CD14-positive monocyte (primary cell): ENCODE results near the gene DEAF1. TPM values are rescaled to one million over a fixed set of nuclear protein-coding genes. Genes with fewer than 3 reads are reported as not detected.
A peak's percentile ranks its signal among the peaks of the same experiment; 100 is the strongest.

Experiments
- DNase-seq, 3 donors: peaks; one replicate each; pipeline ENCODE4 v3.0.0-alpha.2; 2011 to 2022
- H2AFZ ChIP-seq: 2 replicates; pipeline ENCODE4 v1.6.0; 2012; ENCODE audit warnings: mild to moderate bottlenecking, low read depth, low read length, inconsistent platforms; ENCODE audit not compliant: insufficient read depth, poor library complexity, severe bottlenecking
- H3K27ac ChIP-seq, 2 donors: 1 replicate in 1 of 2; 2 replicates in 1 of 2; pipeline ENCODE4 v1.5.1; 2012 to 2013; ENCODE audit warnings: low read length in 2 of 2, control low read depth in 1 of 2, inconsistent platforms in 1 of 2, low read depth in 1 of 2, mild to moderate bottlenecking in 1 of 2
- H3K27me3 ChIP-seq, 2 donors: one replicate each; pipeline versions ENCODE4 v1.6.0 to v1.6.1; 2011 to 2013; ENCODE audit warnings: low read length in 2 of 2; ENCODE audit not compliant: control insufficient read depth in 2 of 2, insufficient read depth in 2 of 2
- H3K36me3 ChIP-seq, 2 donors: replicated peaks in 1 of 2; 1 replicate in 1 of 2; 2 replicates in 1 of 2; pipeline versions ENCODE4 v1.5.1 to v1.6.1; 2012 to 2013; ENCODE audit warnings: low read length in 2 of 2, control low read depth in 1 of 2, inconsistent platforms in 1 of 2, mild to moderate bottlenecking in 1 of 2; ENCODE audit not compliant: insufficient read depth in 2 of 2, control insufficient read depth in 1 of 2
- H3K4me1 ChIP-seq, 2 donors: 1 replicate in 1 of 2; 2 replicates in 1 of 2; pipeline versions ENCODE4 v1.5.1 to v1.6.1; 2012 to 2013; ENCODE audit warnings: low read length in 2 of 2, control low read depth in 1 of 2, inconsistent platforms in 1 of 2, mild to moderate bottlenecking in 1 of 2, moderate library complexity in 1 of 2; ENCODE audit not compliant: insufficient read depth in 2 of 2, control insufficient read depth in 1 of 2
- H3K4me2 ChIP-seq: replicated peaks from 2 replicates; pipeline ENCODE3; 2012; ENCODE audit warnings: low read length, moderate library complexity, mild to moderate bottlenecking; ENCODE audit not compliant: poor library complexity, severe bottlenecking; ENCODE audit errors: extremely low read depth
- H3K4me3 ChIP-seq, 3 experiments: fragments of 200-600 bp in 1 of 3; sonication (generic) in 1 of 3; replicated peaks in 1 of 3; 1 replicate in 2 of 3; 2 replicates in 1 of 3; pipeline ENCODE4 v1.5.1; 2011 to 2013; ENCODE audit warnings: low read length in 3 of 3, mild to moderate bottlenecking in 3 of 3, control low read depth in 2 of 3, low read depth in 2 of 3, inconsistent platforms in 1 of 3, moderate library complexity in 1 of 3
- H3K79me2 ChIP-seq: 2 replicates; pipeline ENCODE4 v1.6.0; 2012; ENCODE audit warnings: mild to moderate bottlenecking, control low read depth, inconsistent platforms, low read length, moderate library complexity; ENCODE audit not compliant: insufficient read depth
- H3K9ac ChIP-seq: 2 replicates; pipeline ENCODE4 v1.6.0; 2017; ENCODE audit warnings: low read length, mild to moderate bottlenecking; ENCODE audit not compliant: insufficient read depth, poor library complexity, severe bottlenecking
- H3K9me3 ChIP-seq, 2 donors: replicated peaks in 1 of 2; 1 replicate in 1 of 2; 2 replicates in 1 of 2; pipeline versions ENCODE4 v1.5.1 to v1.6.1; 2012 to 2013; ENCODE audit warnings: low read length in 2 of 2, control low read depth in 1 of 2; ENCODE audit not compliant: control insufficient read depth in 1 of 2, insufficient read depth in 1 of 2
- H4K20me1 ChIP-seq: 2 replicates; pipeline ENCODE4 v1.6.0; 2012; ENCODE audit warnings: mild to moderate bottlenecking, low read length, control low read depth, moderate library complexity; ENCODE audit not compliant: insufficient read depth
- H3K27ac Mint-ChIP-seq, 7 donors: one replicate each; pipeline ENCODE4 v1.8.0; 2020; ENCODE audit warnings: mild to moderate bottlenecking in 7 of 7, mixed read lengths in 7 of 7, moderate library complexity in 6 of 7, inconsistent platforms in 2 of 7
- H3K27me3 Mint-ChIP-seq, 3 donors: one replicate each; pipeline ENCODE4 v1.8.0; 2021 to 2022; ENCODE audit warnings: low read depth in 3 of 3, mild to moderate bottlenecking in 3 of 3, mixed read lengths in 3 of 3, moderate library complexity in 3 of 3, inconsistent platforms in 1 of 3
- H3K36me3 Mint-ChIP-seq, 2 donors: one replicate each; pipeline ENCODE4 v1.8.0; 2020; ENCODE audit warnings: mixed read lengths in 2 of 2, inconsistent platforms in 1 of 2, mild to moderate bottlenecking in 1 of 2
- H3K4me1 Mint-ChIP-seq: one replicate; pipeline ENCODE4 v1.8.0; 2020; ENCODE audit warnings: mild to moderate bottlenecking, mixed read lengths
- H3K4me3 Mint-ChIP-seq, 2 donors: one replicate each; pipeline ENCODE4 v1.8.0; 2020; ENCODE audit warnings: mild to moderate bottlenecking in 2 of 2, mixed read lengths in 2 of 2, moderate library complexity in 1 of 2
- H3K9me3 Mint-ChIP-seq, 7 donors: one replicate each; pipeline ENCODE4 v1.8.0; 2020 to 2022; ENCODE audit warnings: mixed read lengths in 7 of 7, mild to moderate bottlenecking in 6 of 7, moderate library complexity in 6 of 7, inconsistent platforms in 2 of 7
- CTCF ChIP-seq: fragments of 200-600 bp; IDR thresholded peaks from one replicate; pipeline ENCODE4 v1.8.0; 2022; ENCODE audit warnings: antibody characterized with exemption, mild to moderate bottlenecking
- WGBS: methylation state at CpG from one replicate; pipeline ENCODE4 v1.1.5; 2013; ENCODE audit warnings: missing lambda C conversion rate; ENCODE audit not compliant: insufficient coverage; 5-methylcytosine and 5-hydroxymethylcytosine counted together
- intact Hi-C, 2 donors: fragments of 100-400 bp; cut with micrococcal nuclease; formaldehyde crosslinking; loops; one replicate each; pipeline versions ENCODE4 v1.15.0 to v1.15.1; 2023
- polyA plus RNA-seq, 3 donors: library from polyadenylated mRNA; depleted of rRNA in 1 of 3; unstranded in 2 of 3; stranded (reverse) in 1 of 3; fragments of 300-500 nt in 2 of 3; fragments of >200 nt in 1 of 3; fragmentation: Illumina TruSeq in 2 of 3; gene quantifications; 1 replicate in 2 of 3; 2 replicates in 1 of 3; pipeline ENCODE4 v1.2.3, GENCODE V29; 2012 to 2021

Gene DEAF1
- polyA plus RNA-seq, 3 donors, result 18.0 to 22.3 (median 22.2) TPM

DNA sequence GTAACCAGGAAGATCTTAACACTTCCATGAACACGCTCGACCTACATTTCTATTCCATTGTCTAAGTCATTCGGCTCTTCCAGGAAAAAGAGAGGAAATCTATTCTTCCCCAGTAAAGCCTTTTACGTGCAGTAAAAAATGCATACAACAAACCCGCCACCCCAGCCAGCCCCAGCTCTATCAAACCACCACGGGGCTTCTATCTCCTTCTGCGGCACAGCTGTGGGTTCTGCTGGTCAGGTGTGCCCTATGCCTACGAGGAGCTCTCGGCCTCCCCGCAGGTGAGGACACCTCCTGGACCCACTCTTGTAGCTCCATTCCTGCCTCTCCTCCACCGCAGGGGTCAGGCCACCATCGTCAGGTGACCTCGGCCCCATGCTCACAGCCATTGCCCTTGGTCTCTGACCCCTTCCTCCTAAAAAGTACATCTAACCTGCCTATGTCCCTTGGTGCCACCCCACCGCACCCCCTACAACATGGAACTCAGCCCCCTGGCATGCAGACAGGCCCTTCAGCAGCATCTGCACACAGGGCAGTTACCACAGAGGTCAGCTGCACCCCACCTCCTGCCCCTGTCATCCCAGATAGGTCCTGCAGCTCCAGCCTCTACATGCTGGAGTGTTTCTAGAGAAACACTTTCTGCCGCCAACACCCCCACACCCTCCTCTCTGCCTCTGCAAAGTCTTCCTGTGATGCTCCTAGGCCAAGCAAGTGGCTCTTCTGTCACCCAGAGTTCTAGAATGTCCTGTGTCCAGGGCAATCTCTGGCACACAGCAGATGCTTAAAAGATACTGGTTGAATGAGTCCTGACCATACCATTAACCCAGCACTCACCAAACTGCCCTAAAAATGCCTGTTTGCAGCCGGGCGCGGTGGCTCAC, 3.1 kb downstream of the DEAF1 start:
- Histone ChIP-seq H4K20me1 (peaks cover 27% of the 10 kb centered on the region), H3K4me3 (no peak overlapping the region), H3K36me3 (peaks cover 21 to 41% of the 10 kb centered on the region in 2 donors), H2AFZ (no peak overlapping the region), H3K9ac (no peak overlapping the region), H3K9me3 (no peaks in the 10 kb centered on the region), H3K4me1 (peaks cover 20 to 26% of the 10 kb centered on the region in 2 donors), H3K27me3 (no peaks in the 10 kb centered on the region), H3K4me2 (no peak overlapping the region), H3K79me2 (peaks cover 40% of the 10 kb centered on the region), H3K27ac (no peak overlapping the region)
- Mint-ChIP-seq H3K36me3 (peaks cover 39 to 46% of the 10 kb centered on the region in 2 donors), H3K4me3 (no peak overlapping the region), H3K27me3 (peaks cover 0 to 8% (median 5%) of the 10 kb centered on the region in 3 donors), H3K4me1 (peaks cover 25% of the 10 kb centered on the region), H3K9me3 (peaks cover 0 to 1% (median 0%) of the 10 kb centered on the region in 7 donors), H3K27ac (peak overlapping the region in 1 of 7 donors; percentile 27)
- DNase-seq, result no peak
- intact Hi-C loops, result loop anchor here in 1 of 2 donors (10.0 kb wide), 1 partner anchor 693 kb away; the partner anchor contains the start of gene BRSK2
- TF ChIP-seq CTCF, result no peak
- 98% methylated on average over 14 of the region's 18 CpGs for WGBS

- no peak for DNase-seq
- no peak overlapping the region for H3K27ac ChIP-seq
- peaks cover 0 to 1% (median 0%) of the 10 kb centered on the region in 7 donors for H3K9me3 Mint-ChIP-seq
Measured at GRCh38 chr11:690738-691633, 4.0 kb downstream of the DEAF1 start.

More at GRCh38 chr11:690738-691633, 4.0 kb downstream of the DEAF1 start:
- intact Hi-C loops, result loop anchor here in 1 of 2 donors (10.0 kb wide), 1 partner anchor 694 kb away; the partner anchor contains the start of gene BRSK2
- Mint-ChIP-seq H3K27me3 (peaks cover 0 to 8% (median 5%) of the 10 kb centered on the region in 3 donors), H3K36me3 (peaks cover 47 to 56% of the 10 kb centered on the region in 2 donors), H3K4me1 (peaks cover 17% of the 10 kb centered on the region), H3K4me3 (no peak overlapping the region), H3K27ac (peak overlapping the region in 1 of 7 donors; percentile 26)
- H3K9me3 ChIP-seq, result no peaks in the 10 kb centered on the region
- H3K36me3 ChIP-seq, result peaks cover 30 to 51% of the 10 kb centered on the region in 2 donors
- 92% methylated on average over 26 of the region's 27 CpGs for WGBS
- H3K79me2 ChIP-seq, result peaks cover 34% of the 10 kb centered on the region
- H3K4me1 ChIP-seq, result peaks cover 14 to 18% of the 10 kb centered on the region in 2 donors
- H3K4me2 ChIP-seq, result no peak overlapping the region
- no peak overlapping the region for H3K9ac ChIP-seq
- peaks cover 27% of the 10 kb centered on the region for H4K20me1 ChIP-seq
- no peak for TF ChIP-seq CTCF
- H2AFZ ChIP-seq, result no peak overlapping the region
- H3K4me3 ChIP-seq, result no peak overlapping the region
- no peaks in the 10 kb centered on the region for H3K27me3 ChIP-seq
